ENCODE data around the gene TRIM77. TPM values are rescaled to one million over a fixed set of nuclear protein-coding genes. Genes with fewer than 3 reads are reported as not detected.
"Not testable (repeated sequence)": the region's sequence is repeated elsewhere in the genome, so short reads cannot be mapped to it uniquely, and the experiment has no call there.

The TRIM77 gene
- total RNA-seq, 1 donor from 2014 or later: not detected

- Histone ChIP-seq H3K4me1 (no peaks in the 10 kb centered on the region), H3K9me3 (no peaks in the 10 kb centered on the region), H3K27me3 (no peaks in the 10 kb centered on the region), H3K27ac (no peak overlapping the region), H3K36me3 (no peaks in the 10 kb centered on the region), H3K4me3 (no peak overlapping the region)
- TF ChIP-seq POLR2AphosphoS5 (IDR thresholded peaks at IDR 0.05; ENCODE audit: insufficient read depth in 1 of 2, low read depth in 1 of 2): no peak
- TF ChIP-seq POLR2A (IDR thresholded peaks at IDR 0.05): no peak
- TF ChIP-seq, protein P1, sequence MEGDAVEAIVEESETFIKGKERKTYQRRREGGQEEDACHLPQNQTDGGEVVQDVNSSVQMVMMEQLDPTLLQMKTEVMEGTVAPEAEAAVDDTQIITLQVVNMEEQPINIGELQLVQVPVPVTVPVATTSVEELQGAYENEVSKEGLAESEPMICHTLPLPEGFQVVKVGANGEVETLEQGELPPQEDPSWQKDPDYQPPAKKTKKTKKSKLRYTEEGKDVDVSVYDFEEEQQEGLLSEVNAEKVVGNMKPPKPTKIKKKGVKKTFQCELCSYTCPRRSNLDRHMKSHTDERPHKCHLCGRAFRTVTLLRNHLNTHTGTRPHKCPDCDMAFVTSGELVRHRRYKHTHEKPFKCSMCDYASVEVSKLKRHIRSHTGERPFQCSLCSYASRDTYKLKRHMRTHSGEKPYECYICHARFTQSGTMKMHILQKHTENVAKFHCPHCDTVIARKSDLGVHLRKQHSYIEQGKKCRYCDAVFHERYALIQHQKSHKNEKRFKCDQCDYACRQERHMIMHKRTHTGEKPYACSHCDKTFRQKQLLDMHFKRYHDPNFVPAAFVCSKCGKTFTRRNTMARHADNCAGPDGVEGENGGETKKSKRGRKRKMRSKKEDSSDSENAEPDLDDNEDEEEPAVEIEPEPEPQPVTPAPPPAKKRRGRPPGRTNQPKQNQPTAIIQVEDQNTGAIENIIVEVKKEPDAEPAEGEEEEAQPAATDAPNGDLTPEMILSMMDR (IDR thresholded peaks at IDR 0.05): no peak
- intact Hi-C loops (cut with DNase I): no loop called here
- DNase-seq (ENCODE audit: extremely low spot score in 2 of 2): no peak
Measured at GRCh38 chr11:89736566-89736965, 26.5 kb downstream of the TRIM77 start.

DNA sequence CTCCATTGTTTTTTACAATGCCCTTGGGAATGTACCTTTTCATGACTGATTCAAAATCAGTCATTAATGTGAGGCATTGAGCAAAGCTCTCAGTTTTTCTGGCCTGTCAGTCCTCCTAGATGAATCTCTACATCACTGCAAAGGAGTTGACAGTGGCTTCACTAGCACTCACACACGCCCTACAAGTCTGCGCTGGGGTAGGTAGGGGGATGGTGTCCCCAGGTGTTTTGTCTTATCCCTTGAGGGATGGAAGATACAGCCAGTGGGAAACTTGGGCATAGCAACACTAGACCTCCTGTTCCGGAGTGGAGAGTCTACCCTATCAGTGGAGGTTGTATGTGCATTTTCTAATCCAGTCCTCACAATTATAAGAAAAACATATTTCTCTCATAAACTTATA is 27.0 kb downstream of the TRIM77 start:
- intact Hi-C loops (cut with DNase I): no loop called here
- Histone ChIP-seq H3K27me3 (no peaks in the 10 kb centered on the region), H3K4me3 (no peak overlapping the region), H3K36me3 (no peaks in the 10 kb centered on the region), H3K9me3 (no peaks in the 10 kb centered on the region), H3K4me1 (no peaks in the 10 kb centered on the region), H3K27ac (no peak overlapping the region)
- no peak for DNase-seq (ENCODE audit: extremely low spot score in 2 of 2)
- no peak for TF ChIP-seq POLR2A (IDR thresholded peaks at IDR 0.05)
- TF ChIP-seq POLR2AphosphoS5 (IDR thresholded peaks at IDR 0.05; ENCODE audit: insufficient read depth in 1 of 2, low read depth in 1 of 2): no peak
- TF ChIP-seq, protein P1 (IDR thresholded peaks at IDR 0.05): no peak

- DNase-seq (ENCODE audit: extremely low spot score in 2 of 2); H3K27me3 ChIP-seq: not testable (repeated sequence)
Measured at GRCh38 chr11:89741406-89741805, 31.3 kb downstream of the TRIM77 start.

DNA sequence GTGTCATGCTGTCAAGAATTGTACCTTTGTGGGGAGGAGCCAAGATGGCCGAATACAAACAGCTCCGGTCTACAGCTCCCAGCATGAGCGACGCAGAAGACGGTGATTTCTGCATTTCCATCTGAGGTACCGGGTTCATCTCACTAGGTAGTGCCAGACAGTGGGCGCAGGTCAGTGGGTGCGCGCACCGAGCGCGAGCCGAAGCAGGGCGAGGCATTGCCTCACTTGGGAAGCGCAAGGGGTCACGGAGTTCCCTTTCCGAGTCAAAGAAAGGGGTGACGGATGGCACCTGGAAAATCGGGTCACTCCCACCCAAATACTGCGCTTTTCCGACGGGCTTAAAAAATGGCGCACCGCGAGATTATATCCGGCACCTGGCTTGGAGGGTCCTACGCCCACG is 34.1 kb downstream of the TRIM77 start:
- intact Hi-C loops (cut with DNase I); H3K4me1 ChIP-seq; H3K36me3 ChIP-seq; H3K4me3 ChIP-seq; H3K27ac ChIP-seq; H3K27me3 ChIP-seq; H3K9me3 ChIP-seq; DNase-seq (ENCODE audit: extremely low spot score in 2 of 2): not testable (repeated sequence)

More at GRCh38 chr11:89741406-89741805, 31.3 kb downstream of the TRIM77 start:
- H3K36me3 ChIP-seq; H3K9me3 ChIP-seq; intact Hi-C loops (cut with DNase I); H3K4me3 ChIP-seq; H3K4me1 ChIP-seq; H3K27ac ChIP-seq: not testable (repeated sequence)

GRCh38 chr11:89750822-89751221 is 40.7 kb downstream of the TRIM77 start:
- DNase-seq (ENCODE audit: extremely low spot score in 2 of 2); intact Hi-C loops (cut with DNase I); H3K4me1 ChIP-seq; H3K27me3 ChIP-seq; H3K36me3 ChIP-seq; H3K9me3 ChIP-seq; H3K4me3 ChIP-seq; H3K27ac ChIP-seq: not testable (repeated sequence)

Small RNA genes lying within 50 kb of the gene (small RNA-seq; reads per million reads assigned to genes)
- gene AP003122.3: not detected

Other genes starting within 250 kb of the TRIM77 start
- gene NOX4, start 218.9 kb upstream of the TRIM77 start, total RNA-seq: 9.8 TPM
- not detected for gene TRIM49, start 98.3 kb downstream of the TRIM77 start, total RNA-seq
- not detected for gene TRIM64B, start 168.2 kb downstream of the TRIM77 start, total RNA-seq
- not detected for gene TRIM49D1, start 211.9 kb downstream of the TRIM77 start, total RNA-seq
- gene TRIM49D2, start 213.8 kb downstream of the TRIM77 start, total RNA-seq: not detected